Activated CD8-positive, alpha-beta memory T cell treated with anti-CD3 and anti-CD28 coated beads for 1 hour (primary cell): ENCODE results near the gene GGPS1.
A peak's percentile ranks its signal among the peaks of the same experiment; 100 is the strongest.
"Not testable (repeated sequence)": the region's sequence is repeated elsewhere in the genome, so short reads cannot be mapped to it uniquely, and the experiment has no call there.

Experiments
- DNase-seq, 2 donors: peaks; one replicate each; pipeline ENCODE4 v3.0.0-alpha.2; 2020; ENCODE audit warnings: low read depth in 1 of 2; ENCODE audit errors: extremely low read depth in 1 of 2

GGPS1 gene

GRCh38 chr1:235304549-235305451 is 23.6 kb upstream of the GGPS1 start:
- no peak for DNase-seq

DNA sequence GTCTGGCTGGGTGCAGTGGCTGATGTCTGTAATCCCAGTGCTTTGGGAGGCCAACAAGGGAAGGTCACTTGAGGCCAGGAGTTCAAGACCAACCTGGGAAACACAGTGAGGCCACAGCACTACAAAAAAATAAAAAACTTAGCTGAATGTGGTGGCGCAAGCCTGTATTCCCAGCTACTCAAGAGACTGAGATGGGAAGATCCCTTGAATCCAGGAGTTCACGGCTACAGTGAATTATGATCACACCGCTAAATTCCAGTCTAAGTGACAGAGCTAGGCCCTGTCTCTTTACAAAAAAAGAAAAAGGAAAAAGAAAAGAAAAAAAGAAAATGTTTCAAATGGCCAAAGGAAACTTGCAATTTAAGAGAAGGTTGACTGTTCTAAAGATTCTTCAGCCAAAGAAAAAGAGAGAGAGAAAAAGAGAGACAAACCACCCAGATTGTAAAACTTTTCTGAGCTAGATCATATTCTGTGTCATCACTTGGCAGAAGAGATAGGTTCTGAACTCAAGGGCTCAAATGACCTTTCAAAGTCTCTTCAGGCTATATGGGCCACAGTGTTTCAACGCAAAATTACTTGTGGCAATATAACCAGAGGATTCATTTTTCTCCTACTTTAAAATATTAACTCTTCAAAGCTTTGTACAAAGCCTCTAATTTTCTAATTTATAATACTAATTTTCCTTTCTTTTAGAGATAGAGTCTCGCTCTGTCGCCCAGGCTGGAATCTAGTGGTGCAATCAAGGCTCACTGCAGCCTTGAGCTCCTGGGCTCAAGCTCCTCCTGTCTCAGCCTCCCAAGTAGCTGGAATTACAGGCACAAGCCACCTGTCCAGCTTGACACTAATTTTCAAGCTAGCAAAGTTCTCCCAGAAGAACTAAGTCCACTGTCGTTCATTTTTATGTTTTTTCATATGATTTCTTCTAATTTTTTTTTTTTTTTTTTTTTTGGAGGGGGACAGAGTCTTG is 20.9 kb upstream of the GGPS1 start:
- no peak for DNase-seq

DNA sequence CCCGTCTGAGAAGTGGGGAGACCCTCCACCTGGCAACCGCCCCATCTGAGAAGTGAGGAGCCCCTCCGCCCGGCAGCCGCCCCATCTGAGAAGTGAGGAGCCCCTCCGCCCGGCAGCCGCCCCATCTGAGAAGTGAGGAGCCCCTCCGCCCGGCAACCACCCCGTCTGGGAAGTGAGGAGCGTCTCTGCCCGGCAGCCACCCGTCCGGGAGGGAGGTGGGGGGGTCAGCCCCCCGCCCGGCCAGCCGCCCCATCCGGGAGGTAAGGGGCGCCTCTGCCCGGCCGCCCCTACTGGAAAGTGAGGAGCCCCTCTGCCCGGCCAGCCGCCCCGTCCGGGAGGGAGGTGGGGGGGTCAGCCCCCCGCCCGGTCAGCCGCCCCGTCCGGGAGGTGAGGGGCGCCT is 19.2 kb upstream of the GGPS1 start:
- not testable (repeated sequence) for DNase-seq

DNA sequence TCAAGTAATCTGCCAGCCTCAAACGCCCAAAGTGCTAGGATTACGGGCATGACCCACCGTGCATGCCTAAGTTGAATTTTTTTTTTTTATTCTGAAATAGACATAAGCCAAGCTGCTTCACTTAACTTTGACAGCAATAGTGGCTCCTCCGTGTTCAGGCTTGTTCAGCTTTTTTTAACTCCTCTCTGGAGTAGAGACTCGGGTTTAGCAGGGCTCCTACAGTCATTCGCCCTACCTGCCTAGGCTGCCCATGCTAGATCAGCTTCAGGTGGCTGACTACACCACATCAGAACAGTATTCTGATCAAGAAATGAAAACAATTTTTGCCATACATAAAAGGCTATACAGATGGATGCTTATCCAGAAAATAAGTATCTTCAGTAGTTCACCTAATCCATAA is 15.1 kb upstream of the GGPS1 start:
- DNase-seq: no peak

GRCh38 chr1:235313931-235314678 is 14.3 kb upstream of the GGPS1 start:
- no peak for DNase-seq

DNA sequence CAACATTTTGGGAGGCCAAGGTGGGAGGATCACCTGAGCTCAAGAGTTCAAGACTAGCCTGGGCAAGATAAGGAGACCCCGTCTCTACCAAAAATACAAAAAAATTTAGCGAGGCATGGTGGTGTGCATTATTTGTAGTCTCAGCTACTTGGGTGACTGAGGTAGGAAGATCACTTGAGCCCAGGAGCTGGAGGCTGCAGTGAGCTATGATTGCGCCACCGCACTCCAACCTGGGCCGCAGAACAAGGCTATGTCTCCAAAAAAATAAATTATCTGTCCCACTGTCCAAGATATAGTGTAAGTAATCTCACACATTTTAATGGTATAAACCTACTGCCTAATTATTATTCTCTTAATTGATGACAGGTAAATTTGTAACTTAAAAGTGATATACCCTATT is 13.2 kb upstream of the GGPS1 start:
- no peak for DNase-seq

GRCh38 chr1:235315735-235316134 is 12.6 kb upstream of the GGPS1 start:
- DNase-seq: no peak

DNA sequence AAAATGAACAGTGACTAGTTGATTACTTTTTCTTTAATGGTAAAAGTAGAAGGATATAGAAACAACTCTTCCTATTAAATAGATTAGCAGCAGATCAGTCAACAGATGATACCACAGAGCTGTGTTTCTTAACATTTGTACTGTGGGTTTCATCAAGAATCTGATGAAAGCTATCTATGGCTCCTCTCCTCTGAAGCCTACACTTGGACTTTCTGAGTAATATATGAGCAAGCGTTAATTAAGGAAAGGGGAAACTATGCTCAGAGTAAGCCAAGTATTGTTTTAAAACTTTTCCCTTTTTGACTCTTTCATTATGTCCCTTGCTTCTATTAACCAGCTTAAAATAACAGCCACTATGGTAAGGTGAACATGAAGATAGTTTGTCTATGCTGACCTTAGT is 11.2 kb upstream of the GGPS1 start:
- no peak for DNase-seq

DNA sequence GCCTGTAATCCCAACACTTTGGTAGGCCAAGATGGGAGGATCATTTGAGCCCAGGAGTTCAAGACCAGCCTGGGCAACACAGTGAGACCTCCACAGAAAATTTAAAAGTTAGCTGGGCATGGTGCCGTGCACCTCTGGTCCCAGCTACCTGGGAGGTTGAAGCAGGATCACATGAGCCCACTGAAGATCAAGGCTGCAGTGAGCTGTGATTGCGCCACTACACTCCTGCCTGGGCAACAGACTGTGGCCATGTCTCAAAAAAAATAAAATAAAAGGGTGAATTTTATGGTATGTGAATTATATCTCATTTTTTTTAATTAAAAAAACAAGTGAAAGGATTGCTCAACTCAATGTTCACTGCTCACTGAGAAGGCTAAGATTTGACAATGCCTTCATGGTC is 9.1 kb upstream of the GGPS1 start:
- no peak for DNase-seq

- DNase-seq: no peak
Measured at GRCh38 chr1:235320521-235321179, 7.7 kb upstream of the GGPS1 start.

DNA sequence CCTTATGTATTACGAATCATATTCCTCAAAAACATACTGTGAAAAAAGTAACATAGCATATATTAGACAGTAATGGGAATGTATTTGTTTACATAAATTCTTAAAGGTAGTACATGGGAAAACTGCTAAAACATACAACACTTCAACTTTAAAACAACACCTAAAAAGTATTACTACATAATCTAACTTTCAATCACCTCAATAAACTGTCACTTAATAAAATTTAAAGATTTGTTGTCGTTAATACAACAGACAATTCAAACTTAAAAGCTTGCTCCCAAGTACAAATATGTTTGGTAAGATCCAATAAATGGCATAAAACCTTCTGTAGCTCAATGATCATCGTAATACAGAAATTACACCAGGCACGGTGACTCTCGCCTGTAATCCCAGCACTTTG is 4.1 kb upstream of the GGPS1 start:
- no peak for DNase-seq

DNA sequence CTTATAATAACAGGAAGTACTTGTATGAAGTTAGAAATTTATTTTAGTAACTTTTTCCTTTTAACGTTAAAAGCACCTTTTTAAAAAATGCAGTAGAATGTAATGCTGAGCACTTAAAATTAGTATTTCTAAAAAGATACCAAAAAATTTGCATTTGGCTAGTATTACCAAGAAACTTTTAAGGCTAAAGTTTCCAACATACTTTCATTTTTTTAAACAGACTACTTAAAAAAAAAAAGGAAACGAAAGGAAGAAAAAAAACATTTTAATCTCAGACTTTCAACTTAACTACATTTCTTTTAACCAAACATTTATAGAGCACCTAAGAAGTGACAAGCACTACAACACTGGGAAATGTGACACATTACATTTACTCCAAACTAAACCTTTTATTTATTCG is 3.2 kb upstream of the GGPS1 start:
- DNase-seq: no peak

DNA sequence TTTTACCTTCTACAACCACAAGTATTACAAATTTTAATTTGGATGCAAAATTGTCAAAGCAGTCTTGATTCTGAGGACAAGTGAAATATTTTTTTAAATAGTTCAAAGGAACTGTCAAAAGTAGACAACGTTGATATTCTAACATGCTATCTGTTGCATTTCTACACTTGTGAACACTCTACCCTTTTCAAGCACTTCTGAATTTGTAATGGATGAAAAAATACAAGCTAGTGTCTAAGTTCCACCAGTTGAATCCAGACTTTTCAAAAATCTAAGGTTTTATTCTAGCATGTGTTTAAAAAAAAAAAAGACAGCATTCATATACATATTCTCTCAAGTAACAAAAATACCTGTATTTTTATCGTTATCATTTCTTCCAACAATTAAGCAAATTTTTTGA is 2.5 kb upstream of the GGPS1 start:
- no peak for DNase-seq

- DNase-seq: peak in 1 of 2 donors; percentile 34
Measured at GRCh38 chr1:235326719-235327558, 1.4 kb upstream of the GGPS1 start.

DNA sequence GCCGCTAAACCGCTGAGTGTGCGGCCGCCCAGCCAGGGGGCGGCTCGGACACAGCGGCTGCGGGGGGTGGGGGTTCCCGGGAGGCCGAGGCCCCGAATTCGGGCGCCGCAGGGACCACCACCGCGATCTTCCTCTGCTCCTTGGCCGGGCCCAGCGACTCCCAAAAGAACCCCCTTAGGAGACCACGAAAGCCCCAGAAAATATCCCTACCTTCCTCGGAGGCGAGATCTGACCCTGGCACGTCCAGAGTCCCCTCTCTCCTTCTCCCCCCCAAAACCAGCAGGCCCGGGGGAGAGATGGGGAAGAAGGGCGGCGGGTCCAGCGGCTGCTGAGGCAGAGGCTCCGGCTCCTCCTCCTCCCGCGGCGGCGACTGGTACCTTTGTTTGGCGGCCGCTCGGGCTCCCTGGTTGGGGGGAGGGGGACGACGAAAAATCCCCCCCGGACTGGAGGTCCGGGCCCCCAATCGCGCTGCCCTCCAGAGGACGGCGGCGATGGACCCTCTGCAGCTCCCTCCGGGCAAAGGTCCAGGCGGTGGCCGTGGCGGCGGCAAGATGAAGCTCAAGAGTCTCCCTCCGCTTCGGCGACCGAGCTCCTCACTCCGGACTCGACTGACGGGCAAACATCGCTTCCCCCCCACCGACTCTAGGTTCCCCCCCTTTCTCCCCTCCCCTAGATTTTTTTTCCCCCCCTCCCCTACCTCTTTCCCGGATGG is 655 bp upstream of the GGPS1 start, which contains the start of gene ARID4B:
Gene ARID4B, minus strand, starts transcription at position 621 of the 712 bp plus-strand sequence. CDS start 1,260 bp downstream, outside the sequence.
- peak in 1 of 2 donors; percentile 46 for DNase-seq

DNA sequence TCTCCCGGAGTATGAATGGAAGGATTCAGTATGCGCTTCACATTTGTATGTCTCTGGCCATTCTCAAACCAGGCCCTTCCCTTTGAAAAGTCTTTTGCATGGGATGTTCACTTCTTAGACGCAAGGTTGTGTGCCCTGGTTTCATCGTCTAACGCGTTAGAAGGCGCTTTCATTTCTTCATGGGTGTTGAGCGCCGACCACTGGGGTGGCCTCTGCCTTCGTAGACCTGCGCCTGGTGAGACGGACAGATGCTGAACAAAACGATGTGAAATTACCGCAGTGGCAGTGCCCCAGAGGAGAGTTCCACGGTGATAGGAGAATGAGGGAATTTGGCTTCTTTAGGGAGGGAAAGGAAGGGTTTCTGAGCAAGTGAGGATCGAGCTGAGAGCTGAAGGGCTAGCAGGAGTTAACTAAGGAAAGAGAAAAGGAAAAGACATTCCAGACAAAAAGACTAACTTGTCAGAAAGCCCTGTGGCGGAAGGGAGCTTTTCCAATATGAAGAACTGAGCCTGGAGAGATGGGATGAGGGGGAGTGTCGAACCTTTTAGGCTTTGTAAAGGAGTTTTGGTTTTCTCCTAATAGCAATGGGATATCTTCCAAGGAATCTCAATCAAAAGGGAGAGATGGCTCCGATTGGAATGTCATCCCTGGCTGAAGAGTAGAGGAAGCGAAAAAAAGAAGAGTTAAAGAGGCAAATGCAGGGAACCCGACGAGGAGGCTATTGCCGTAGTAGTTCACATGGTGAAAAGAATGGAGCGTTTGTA is 951 bp downstream of the GGPS1 start:
- DNase-seq: peak in 1 of 2 donors; percentile 27

GRCh38 chr1:235330918-235331285 is 2.5 kb downstream of the GGPS1 start:
- no peak for DNase-seq

- DNase-seq: no peak
Measured at GRCh38 chr1:235331401-235331800, 3.0 kb downstream of the GGPS1 start.
